Measurements from ENCODE around the gene VPS41. TPM values are rescaled to one million over a fixed set of nuclear protein-coding genes. Genes with fewer than 3 reads are reported as not detected.

The VPS41 gene
- total and polyA plus RNA-seq, 4 donors, result 9.2 to 24.1 (median 16.1) TPM

- Histone ChIP-seq H3K27ac (ENCODE audit: low read depth in 1 of 2, low read length in 2 of 2) (no peak overlapping the region), H3K9me3 (ENCODE audit: control insufficient read depth in 4 of 4, low read length in 3 of 4) (no peaks in the 10 kb centered on the region), H3K9ac (ENCODE audit: low read depth in 1 of 2, low read length in 2 of 2) (no peak overlapping the region), H3K4me1 (ENCODE audit: control insufficient read depth in 4 of 4, insufficient read depth in 4 of 4, low read length in 3 of 4) (no peaks in the 10 kb centered on the region), H3K27me3 (ENCODE audit: control insufficient read depth in 4 of 4, insufficient read depth in 4 of 4, low read length in 3 of 4) (no peaks in the 10 kb centered on the region), H3K4me3 (ENCODE audit: low read depth in 1 of 3, low read length in 3 of 3) (no peak overlapping the region), H3K36me3 (ENCODE audit: control insufficient read depth in 4 of 4, insufficient read depth in 3 of 4, low read depth in 1 of 4, low read length in 3 of 4) (peaks cover 8 to 32% (median 28%) of the 10 kb centered on the region in 4 donors)
- WGBS, result 98% methylated on average over 3 of the region's 3 CpGs
- TF ChIP-seq MAX (IDR thresholded peaks at IDR 0.05) (no peak), NR2F2 (IDR thresholded peaks at IDR 0.05) (no peak), GABPA (IDR thresholded peaks at IDR 0.05 in 1 of 2, conservative IDR thresholded peaks at IDR 0.05 in 1 of 2) (no peak), RAD21 (IDR thresholded peaks at IDR 0.05) (no peak), TAF1 (conservative IDR thresholded peaks at IDR 0.05) (no peak), FOXA1 (IDR thresholded peaks at IDR 0.05) (no peak), REST (IDR thresholded peaks at IDR 0.05) (no peak)
- no peak for DNase-seq (ENCODE audit: low spot score)
These were observed 180.8 kb downstream of the VPS41 start for GRCh38 chr7:38728145-38728544.

GRCh38 chr7:38727184-38727940 is 181.6 kb downstream of the VPS41 start:
- no peak overlapping the region for H3K4me3 ChIP-seq (ENCODE audit: low read depth in 1 of 3, low read length in 3 of 3)
- no peaks in the 10 kb centered on the region for H3K27me3 ChIP-seq (ENCODE audit: control insufficient read depth in 4 of 4, insufficient read depth in 4 of 4, low read length in 3 of 4)
- H3K4me1 ChIP-seq (ENCODE audit: control insufficient read depth in 4 of 4, insufficient read depth in 4 of 4, low read length in 3 of 4), result no peaks in the 10 kb centered on the region
- H3K27ac ChIP-seq (ENCODE audit: low read depth in 1 of 2, low read length in 2 of 2), result no peak overlapping the region
- TF ChIP-seq HNF4A (conservative IDR thresholded peaks at IDR 0.05), result no peak
- TF ChIP-seq HNF4G (IDR thresholded peaks at IDR 0.05), result no peak
- TF ChIP-seq RXRA (IDR thresholded peaks at IDR 0.05), result no peak
- no peak for TF ChIP-seq ATF3 (IDR thresholded peaks at IDR 0.05)
- no peak for TF ChIP-seq CTCF (IDR thresholded peaks at IDR 0.05; ENCODE audit: low read depth, low read length, missing input control)
- TF ChIP-seq YY1 (IDR thresholded peaks at IDR 0.05), result no peak
- 98% methylated on average over 4 of the region's 4 CpGs for WGBS
- peaks cover 8 to 32% (median 28%) of the 10 kb centered on the region in 4 donors for H3K36me3 ChIP-seq (ENCODE audit: control insufficient read depth in 4 of 4, insufficient read depth in 3 of 4, low read depth in 1 of 4, low read length in 3 of 4)
- no peak overlapping the region for H3K9ac ChIP-seq (ENCODE audit: low read depth in 1 of 2, low read length in 2 of 2)
- DNase-seq (ENCODE audit: low spot score), result no peak
- no peaks in the 10 kb centered on the region for H3K9me3 ChIP-seq (ENCODE audit: control insufficient read depth in 4 of 4, low read length in 3 of 4)

Measured in liver (tissue), 9 donors.